PFSK-1 (cell line): ENCODE results near the gene ZNF491.

Experiments
- FOXP2 ChIP-seq: optimal IDR thresholded peaks from 2 replicates; pipeline ENCODE3; 2011; ENCODE audit warnings: borderline replicate concordance, control low read depth, inconsistent platforms; ENCODE audit not compliant: insufficient read depth; ENCODE audit errors: extremely low read length, extremely low read depth
- POLR2AphosphoS5 ChIP-seq: IDR thresholded peaks from 2 replicates; pipeline ENCODE4 v1.6.1; 2012; ENCODE audit warnings: low read depth, mild to moderate bottlenecking, control low read depth, low read length, moderate library complexity
- REST ChIP-seq, 2 experiments: IDR thresholded peaks; 2 replicates each; pipeline versions ENCODE4 v1.6.1 to v1.8.0; 2011 to 2012; ENCODE audit warnings: low read depth in 2 of 2, low read length in 2 of 2, control low read depth in 1 of 2, inconsistent platforms in 1 of 2, mild to moderate bottlenecking in 1 of 2, moderate library complexity in 1 of 2; ENCODE audit not compliant: insufficient read depth in 1 of 2
- SIN3A ChIP-seq: IDR thresholded peaks from 2 replicates; pipeline ENCODE4 v1.6.1; 2012; ENCODE audit warnings: mild to moderate bottlenecking, low read length, moderate library complexity, borderline replicate concordance; ENCODE audit not compliant: insufficient read depth
- TAF1 ChIP-seq: IDR thresholded peaks from 2 replicates; pipeline ENCODE4 v1.6.1; 2012; ENCODE audit warnings: low read length, control low read depth, borderline replicate concordance; ENCODE audit not compliant: insufficient read depth

ZNF491 gene

GRCh38 chr19:11843722-11844121, 45.4 kb downstream of the ZNF491 start:
- TF ChIP-seq FOXP2 (no peak), REST (IDR thresholded peaks at IDR 0.05; ENCODE audit: insufficient read depth in 1 of 2, low read depth in 2 of 2, low read length in 2 of 2) (no peak), SIN3A (no peak), TAF1 (no peak), POLR2AphosphoS5 (no peak)

- no peak for TF ChIP-seq TAF1
- no peak for TF ChIP-seq REST (IDR thresholded peaks at IDR 0.05; ENCODE audit: insufficient read depth in 1 of 2, low read depth in 2 of 2, low read length in 2 of 2)
- no peak for TF ChIP-seq POLR2AphosphoS5
- TF ChIP-seq FOXP2 = no peak
These were observed 49.9 kb downstream of the ZNF491 start for GRCh38 chr19:11848200-11848593.

- TF ChIP-seq FOXP2 (no peak), POLR2AphosphoS5 (no peak; the same call in 1 of the 2 replicates), REST (IDR thresholded peaks at IDR 0.05; ENCODE audit: insufficient read depth in 1 of 2, low read depth in 2 of 2, low read length in 2 of 2) (no peak), TAF1 (no peak), SIN3A (no peak)
These were observed 50.5 kb downstream of the ZNF491 start, which contains the start of gene ZNF439 for GRCh38 chr19:11848594-11849469. ZNF439 (plus strand) TSS chr19:11848726; CDS start chr19:11848868, 142 bp downstream.

GRCh38 chr19:11853358-11853757, 55.0 kb downstream of the ZNF491 start:
- TF ChIP-seq POLR2AphosphoS5 (no peak), REST (IDR thresholded peaks at IDR 0.05; ENCODE audit: insufficient read depth in 1 of 2, low read depth in 2 of 2, low read length in 2 of 2) (no peak), SIN3A (no peak), FOXP2 (no peak), TAF1 (no peak)
